GM12878 (cell line): Measurements from ENCODE around the gene B3GALT6. TPM values are rescaled to one million over a fixed set of nuclear protein-coding genes. Genes with fewer than 3 reads are reported as not detected.

Experiments
- ATAC-seq: fragments of 200-7000 bp; cut with Tn5 transposase; 3 replicates; pipeline ENCODE4 v1.9.1; 2020; ENCODE audit warnings: mild to moderate bottlenecking, moderate library complexity
- BruUV-seq: library from RNA; stranded (reverse); fragments of 400-500 nt; replicated peaks from 2 replicates; lab custom pipeline; 2021; lab: Mats Ljungman, UMichigan
- CTCF ChIA-PET: fragments of 300-600 bp; sonication (Branson Sonifier 250); formaldehyde crosslinking; extraction: SDS; loops from one replicate; lab custom pipeline; 2021; ENCODE audit warnings: inconsistent platforms; lab: Yijun Ruan, JAX
- POLR2A ChIA-PET: fragments of 350-600 bp; formaldehyde crosslinking; extraction: SDS; loops from one replicate; lab custom pipeline; 2021; ENCODE audit warnings: inconsistent platforms; lab: Charles Lee
- RAD21 ChIA-PET: fragments of 300-600 bp; sonication (Branson Sonifier 250); formaldehyde crosslinking; loops from one replicate; lab custom pipeline; 2023; ENCODE audit warnings: antibody characterized with exemption; ENCODE audit not compliant: unreplicated experiment; lab: Charles Lee
- SMC1A ChIA-PET: fragments of 300-600 bp; sonication (Branson Sonifier 250); formaldehyde crosslinking; loops from one replicate; lab custom pipeline; 2023; ENCODE audit not compliant: unreplicated experiment, uncharacterized antibody; lab: Charles Lee
- DNase-seq: peaks from one replicate; pipeline ENCODE4 v3.0.0-alpha.2; 2011; ENCODE audit warnings: low read depth, low spot score
- FAIRE-seq: peaks from 3 replicates; lab custom pipeline; 2011; peaks lifted over from hg19 to GRCh38; lab: Jason Lieb, UNC
- H2AFZ ChIP-seq: 2 replicates; pipeline ENCODE4 v1.6.0; 2011; ENCODE audit warnings: low read depth, low read length, control low read depth; ENCODE audit not compliant: control insufficient read depth
- H3K27ac ChIP-seq: 2 replicates; pipeline ENCODE4 v1.5.1; 2011; ENCODE audit warnings: control low read depth; ENCODE audit not compliant: control insufficient read depth, insufficient read depth
- H3K27me3 ChIP-seq, 2 experiments: replicated peaks in 1 of 2; 2 replicates each; pipeline versions ENCODE4 v1.6.0 to v1.6.1; 2011; ENCODE audit warnings: low read length in 1 of 2; ENCODE audit not compliant: control insufficient read depth in 2 of 2, insufficient read depth in 2 of 2
- H3K36me3 ChIP-seq, 2 experiments: 2 replicates each; pipeline ENCODE4 v1.5.1; 2011; ENCODE audit warnings: low read length in 1 of 2; ENCODE audit not compliant: control insufficient read depth in 2 of 2, insufficient read depth in 2 of 2
- H3K4me1 ChIP-seq: 2 replicates; pipeline ENCODE4 v1.6.1; 2011; ENCODE audit warnings: mild to moderate bottlenecking, low read length, moderate library complexity, mixed read lengths; ENCODE audit not compliant: control insufficient read depth, insufficient read depth
- H3K4me2 ChIP-seq: 2 replicates; pipeline ENCODE4 v1.6.0; 2011; ENCODE audit warnings: control low read depth; ENCODE audit not compliant: control insufficient read depth, insufficient read depth
- H3K4me3 ChIP-seq: fragments of 200-600 bp; sonication (generic); 2 replicates; pipeline ENCODE4 v1.5.1; 2016
- H3K79me2 ChIP-seq: 2 replicates; pipeline ENCODE4 v1.6.0; 2011; ENCODE audit warnings: low read length; ENCODE audit not compliant: control insufficient read depth, insufficient read depth
- H3K9ac ChIP-seq: 2 replicates; pipeline ENCODE4 v1.8.0; 2011; ENCODE audit warnings: low read length, control low read depth, mixed read lengths; ENCODE audit not compliant: control insufficient read depth, insufficient read depth
- H3K9me3 ChIP-seq: replicated peaks from 3 replicates; pipeline ENCODE4 v1.5.1; 2011; ENCODE audit warnings: mild to moderate bottlenecking, low read length; ENCODE audit not compliant: control insufficient read depth, insufficient read depth
- H4K20me1 ChIP-seq: 2 replicates; pipeline ENCODE4 v1.6.0; 2011; ENCODE audit not compliant: control insufficient read depth, insufficient read depth
- KDM1A ChIP-seq: fragments of 200-600 bp; sonication (generic); IDR thresholded peaks from 2 replicates; pipeline ENCODE4 v1.6.1; 2016; ENCODE audit warnings: borderline replicate concordance
- SMC3 ChIP-seq: IDR thresholded peaks from 2 replicates; pipeline ENCODE4 v1.6.1; 2011; ENCODE audit warnings: low read length, improper control_type of control experiment, borderline replicate concordance
- WGBS: methylation state at CpG from one replicate; pipeline ENCODE4 v1.1.6; 2016; ENCODE audit warnings: low lambda C conversion rate; ENCODE audit not compliant: insufficient replicate concordance, insufficient coverage; ENCODE audit errors: missing lambda C conversion rate; 5-methylcytosine and 5-hydroxymethylcytosine counted together
- in situ Hi-C: fragments of 300-500 bp; cut with MboI; formaldehyde crosslinking; loops from 9 replicates; pipeline ENCODE4 v1.14.3; 2018; ENCODE audit warnings: mixed read lengths
- intact Hi-C: fragments of 100-400 bp; cut with micrococcal nuclease; formaldehyde crosslinking; loops from one replicate; pipeline ENCODE4 v1.14.2; 2022; ENCODE audit not compliant: unreplicated experiment
- polyA plus RNA-seq, 11 experiments: library from polyadenylated mRNA; depleted of rRNA in 4 of 11; unstranded in 6 of 11; stranded (reverse) in 5 of 11; fragments of >200 nt; fragmentation: Nextera tagmentation in 4 of 11; fragmentation: Illumina TruSeq in 1 of 11; extraction: Ambion mirVana in 4 of 11; extraction: Trizol in 1 of 11; gene quantifications; 1 replicate in 1 of 11; 2 replicates in 10 of 11; pipeline versions ENCODE4 v1.2.1 to v1.2.3, GENCODE V29; 2011 to 2016; ENCODE audit warnings: inconsistent platforms in 2 of 11, missing spikeins in 2 of 11, low read depth in 1 of 11
- total RNA-seq, 4 experiments: library from RNA; depleted of rRNA in 3 of 4; stranded (reverse); fragments of >200 nt in 3 of 4; fragmentation: Illumina TruSeq in 1 of 4; extraction: Trizol in 1 of 4; gene quantifications; 2 replicates each; pipeline versions ENCODE4 v1.2.1 to v1.2.3, GENCODE V29; 2013 to 2021
- TF ChIP-seq, protein P1 (sequence below): fragments of 450-650 bp; conservative IDR thresholded peaks from 2 replicates; pipeline ENCODE4 v1.6.1; 2017; ENCODE audit warnings: mild to moderate bottlenecking, moderate library complexity
- TF ChIP-seq, protein P2 (sequence below), 3 experiments: IDR thresholded peaks in 2 of 3; conservative IDR thresholded peaks in 1 of 3; 2 replicates each; pipeline ENCODE4 v1.5.1; 2011; ENCODE audit warnings: low read depth in 3 of 3, low read length in 3 of 3, mild to moderate bottlenecking in 3 of 3, control low read depth in 2 of 3, moderate library complexity in 2 of 3, inconsistent platforms in 1 of 3, mixed read lengths in 1 of 3; ENCODE audit not compliant: control insufficient read depth in 2 of 3, insufficient read depth in 1 of 3; ENCODE audit errors: extremely low read depth in 1 of 3
- TF ChIP-seq, protein P3 (sequence below): IDR thresholded peaks from 2 replicates; pipeline ENCODE4 v1.6.1; 2012; ENCODE audit warnings: low read length, inconsistent platforms

B3GALT6 gene
- total and polyA plus RNA-seq, 10 of the 15 experiments (the other 5 are each of a cell fraction or from before 2014, with no cell fraction given): 0.53 to 20.8 (median 4.5) TPM

DNA sequence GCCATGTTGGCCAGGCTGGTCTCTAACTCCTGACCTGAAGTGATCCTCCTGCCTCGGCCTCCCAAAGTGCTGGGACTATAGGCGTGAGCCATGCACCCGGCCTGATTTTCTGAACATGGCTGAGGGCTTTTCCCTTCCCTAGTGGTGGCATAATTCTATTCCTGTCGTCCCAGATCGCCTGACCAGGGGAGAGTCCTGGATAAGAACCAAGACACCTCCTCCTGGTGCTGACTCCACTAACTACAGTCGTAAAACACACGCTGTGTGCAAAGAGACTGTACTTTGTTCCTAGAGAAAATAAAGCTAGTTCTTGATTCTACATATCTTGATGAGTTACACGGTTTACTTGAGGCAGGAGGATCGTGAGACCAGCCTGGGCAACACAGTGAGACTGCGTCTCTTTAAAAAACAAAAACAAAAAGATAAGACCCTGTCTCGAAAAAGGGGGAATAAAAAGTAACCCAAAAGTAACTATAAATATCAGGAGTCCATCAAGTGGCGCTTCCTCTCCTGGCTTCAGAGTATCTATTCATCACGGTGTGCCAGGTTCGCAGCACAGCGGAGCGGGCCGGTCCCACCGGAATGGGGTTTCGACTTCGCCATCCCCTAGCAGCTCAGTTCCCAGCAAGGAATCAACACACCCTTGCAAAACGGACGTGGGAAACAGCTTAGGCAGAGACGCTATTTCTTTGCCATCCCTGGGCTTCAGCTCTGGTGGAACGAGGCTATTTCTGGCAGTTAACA lies 1.2 kb upstream of the B3GALT6 start:
- WGBS: 16% methylated on average over 24 of the region's 24 CpGs
- ChIA-PET POLR2A (interaction anchor here (0.6 to 1.9 kb wide), 5 partner anchors 16 to 76 kb away, joined by 3 to 8 read pairs (median 3); no protein-coding TSS in a partner anchor), RAD21 (interaction anchor here (0.6 to 1.5 kb wide), 9 partner anchors 18 to 212 kb away, joined by 3 to 8 read pairs (median 5); no protein-coding TSS in a partner anchor)
- H3K4me2 ChIP-seq: peak overlapping the region; percentile 75
- peak overlapping the region; percentile 97 for H3K9ac ChIP-seq
- no peaks in the 10 kb centered on the region for H3K27me3 ChIP-seq
- TF ChIP-seq, protein P1, sequence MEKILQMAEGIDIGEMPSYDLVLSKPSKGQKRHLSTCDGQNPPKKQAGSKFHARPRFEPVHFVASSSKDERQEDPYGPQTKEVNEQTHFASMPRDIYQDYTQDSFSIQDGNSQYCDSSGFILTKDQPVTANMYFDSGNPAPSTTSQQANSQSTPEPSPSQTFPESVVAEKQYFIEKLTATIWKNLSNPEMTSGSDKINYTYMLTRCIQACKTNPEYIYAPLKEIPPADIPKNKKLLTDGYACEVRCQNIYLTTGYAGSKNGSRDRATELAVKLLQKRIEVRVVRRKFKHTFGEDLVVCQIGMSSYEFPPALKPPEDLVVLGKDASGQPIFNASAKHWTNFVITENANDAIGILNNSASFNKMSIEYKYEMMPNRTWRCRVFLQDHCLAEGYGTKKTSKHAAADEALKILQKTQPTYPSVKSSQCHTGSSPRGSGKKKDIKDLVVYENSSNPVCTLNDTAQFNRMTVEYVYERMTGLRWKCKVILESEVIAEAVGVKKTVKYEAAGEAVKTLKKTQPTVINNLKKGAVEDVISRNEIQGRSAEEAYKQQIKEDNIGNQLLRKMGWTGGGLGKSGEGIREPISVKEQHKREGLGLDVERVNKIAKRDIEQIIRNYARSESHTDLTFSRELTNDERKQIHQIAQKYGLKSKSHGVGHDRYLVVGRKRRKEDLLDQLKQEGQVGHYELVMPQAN: no peak
- TF ChIP-seq KDM1A (no peak), SMC3 (peak; percentile 19; the same call in 1 of the 2 replicates)
- TF ChIP-seq, protein P2, sequence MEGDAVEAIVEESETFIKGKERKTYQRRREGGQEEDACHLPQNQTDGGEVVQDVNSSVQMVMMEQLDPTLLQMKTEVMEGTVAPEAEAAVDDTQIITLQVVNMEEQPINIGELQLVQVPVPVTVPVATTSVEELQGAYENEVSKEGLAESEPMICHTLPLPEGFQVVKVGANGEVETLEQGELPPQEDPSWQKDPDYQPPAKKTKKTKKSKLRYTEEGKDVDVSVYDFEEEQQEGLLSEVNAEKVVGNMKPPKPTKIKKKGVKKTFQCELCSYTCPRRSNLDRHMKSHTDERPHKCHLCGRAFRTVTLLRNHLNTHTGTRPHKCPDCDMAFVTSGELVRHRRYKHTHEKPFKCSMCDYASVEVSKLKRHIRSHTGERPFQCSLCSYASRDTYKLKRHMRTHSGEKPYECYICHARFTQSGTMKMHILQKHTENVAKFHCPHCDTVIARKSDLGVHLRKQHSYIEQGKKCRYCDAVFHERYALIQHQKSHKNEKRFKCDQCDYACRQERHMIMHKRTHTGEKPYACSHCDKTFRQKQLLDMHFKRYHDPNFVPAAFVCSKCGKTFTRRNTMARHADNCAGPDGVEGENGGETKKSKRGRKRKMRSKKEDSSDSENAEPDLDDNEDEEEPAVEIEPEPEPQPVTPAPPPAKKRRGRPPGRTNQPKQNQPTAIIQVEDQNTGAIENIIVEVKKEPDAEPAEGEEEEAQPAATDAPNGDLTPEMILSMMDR (IDR thresholded peaks at IDR 0.05 in 2 of 3, conservative IDR thresholded peaks at IDR 0.05 in 1 of 3; ENCODE audit: control insufficient read depth in 2 of 3, extremely low read depth in 1 of 3, insufficient read depth in 1 of 3, low read depth in 3 of 3, low read length in 3 of 3): peak in 2 of 3 experiments; percentile 17 to 18; a peak in 2 of 6 replicates
- TF ChIP-seq, protein P3, sequence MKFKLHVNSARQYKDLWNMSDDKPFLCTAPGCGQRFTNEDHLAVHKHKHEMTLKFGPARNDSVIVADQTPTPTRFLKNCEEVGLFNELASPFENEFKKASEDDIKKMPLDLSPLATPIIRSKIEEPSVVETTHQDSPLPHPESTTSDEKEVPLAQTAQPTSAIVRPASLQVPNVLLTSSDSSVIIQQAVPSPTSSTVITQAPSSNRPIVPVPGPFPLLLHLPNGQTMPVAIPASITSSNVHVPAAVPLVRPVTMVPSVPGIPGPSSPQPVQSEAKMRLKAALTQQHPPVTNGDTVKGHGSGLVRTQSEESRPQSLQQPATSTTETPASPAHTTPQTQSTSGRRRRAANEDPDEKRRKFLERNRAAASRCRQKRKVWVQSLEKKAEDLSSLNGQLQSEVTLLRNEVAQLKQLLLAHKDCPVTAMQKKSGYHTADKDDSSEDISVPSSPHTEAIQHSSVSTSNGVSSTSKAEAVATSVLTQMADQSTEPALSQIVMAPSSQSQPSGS: no peak
- TF ChIP-seq, all 136 proteins: peak for 2
- FAIRE-seq (peak; percentile 72), DNase-seq (no peak), ATAC-seq (peak; percentile 15)
- Histone ChIP-seq H3K4me3 (peak overlapping the region; percentile 91), H2AFZ (peak overlapping the region; percentile 75), H3K36me3 (peaks cover 4 to 22% of the 10 kb centered on the region in 2 experiments; a peak in 3 of 4 replicates), H3K27ac (peak overlapping the region; percentile 93), H3K79me2 (peaks cover 50% of the 10 kb centered on the region), H4K20me1 (no peaks in the 10 kb centered on the region), H3K4me1 (peaks cover 4% of the 10 kb centered on the region), H3K9me3 (no peaks in the 10 kb centered on the region; the same call in 2 of the 3 replicates)
- in situ Hi-C loops (no loop called here), intact Hi-C loops (loop anchor here (5.0 kb wide), 1 partner anchor 109 kb away; no protein-coding TSS in a partner anchor)
- TSS peak; percentile 87 for BruUV-seq
- ChIA-PET SMC1A (interaction anchor here (0.6 to 1.3 kb wide), 7 partner anchors 20 to 274 kb away, joined by 3 to 10 read pairs (median 3); no protein-coding TSS in a partner anchor), CTCF (interaction anchor here (0.6 to 1.8 kb wide), 5 partner anchors 10 to 145 kb away, joined by 4 to 21 read pairs (median 8); no protein-coding TSS in a partner anchor)
